ENCODE results near the gene SPPL3.

SPPL3 gene

DNA sequence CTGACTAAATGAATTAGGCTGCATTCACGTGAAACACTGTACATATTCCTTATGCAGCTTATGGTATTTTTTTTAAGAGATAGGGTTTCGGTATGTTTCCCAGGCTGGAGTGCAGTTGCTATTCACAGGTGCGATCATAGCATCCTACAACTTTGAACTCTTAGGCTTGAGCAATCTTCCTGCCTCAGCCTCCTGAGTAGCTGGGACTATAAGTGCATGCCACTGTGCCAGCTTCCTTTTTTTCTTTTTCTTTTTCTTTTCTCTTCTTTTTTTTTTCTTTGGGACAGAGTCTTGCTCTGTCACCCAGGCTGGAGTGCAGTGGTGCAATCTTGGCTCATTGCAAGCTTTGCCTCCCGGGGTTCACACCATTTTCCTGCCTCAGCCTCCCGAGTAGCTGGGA lies 35.8 kb upstream of the SPPL3 start:
- Histone ChIP-seq H3K4me1 (ENCODE audit: low read depth, poor library complexity, severe bottlenecking) (no peaks in the 10 kb centered on the region), H3K4me2 (no peak overlapping the region)

GRCh38 chr12:120939523-120939922 lies 35.4 kb upstream of the SPPL3 start:
- H3K9ac ChIP-seq = no peak overlapping the region
- no peaks in the 10 kb centered on the region for H3K4me1 ChIP-seq (ENCODE audit: low read depth, poor library complexity, severe bottlenecking)
- H3K27me3 ChIP-seq (ENCODE audit: insufficient read depth, low read depth) = no peaks in the 10 kb centered on the region
- no peak overlapping the region for H3K27ac ChIP-seq
- H2AFZ ChIP-seq (ENCODE audit: low read depth) = no peak overlapping the region
- H3K4me3 ChIP-seq (IDR thresholded peaks at IDR 0.05; ENCODE audit: insufficient read depth, low read depth, low read length) = no peak overlapping the region
- no peaks in the 10 kb centered on the region for H4K20me1 ChIP-seq (ENCODE audit: insufficient read depth)
- no peaks in the 10 kb centered on the region for H3K79me2 ChIP-seq (ENCODE audit: insufficient read depth, low read depth)
- H3K36me3 ChIP-seq (ENCODE audit: insufficient read depth) = no peaks in the 10 kb centered on the region
- TF ChIP-seq CTCF (conservative IDR thresholded peaks at IDR 0.05; ENCODE audit: low read depth, low read length) = no peak
- no peak overlapping the region for H3K4me2 ChIP-seq

More for the DNA sequence above, 35.8 kb upstream of the SPPL3 start:
- Histone ChIP-seq H3K36me3 (ENCODE audit: insufficient read depth) (no peaks in the 10 kb centered on the region), H3K9ac (no peak overlapping the region), H3K4me3 (IDR thresholded peaks at IDR 0.05; ENCODE audit: insufficient read depth, low read depth, low read length) (no peak overlapping the region), H3K27me3 (ENCODE audit: insufficient read depth, low read depth) (no peaks in the 10 kb centered on the region), H3K79me2 (ENCODE audit: insufficient read depth, low read depth) (no peaks in the 10 kb centered on the region), H2AFZ (ENCODE audit: low read depth) (no peak overlapping the region), H4K20me1 (ENCODE audit: insufficient read depth) (no peaks in the 10 kb centered on the region), H3K27ac (no peak overlapping the region)
- no peak for TF ChIP-seq CTCF (conservative IDR thresholded peaks at IDR 0.05; ENCODE audit: low read depth, low read length)

- Histone ChIP-seq H2AFZ (ENCODE audit: low read depth) (no peak overlapping the region), H3K4me1 (ENCODE audit: low read depth, poor library complexity, severe bottlenecking) (no peaks in the 10 kb centered on the region), H3K4me2 (no peak overlapping the region), H3K4me3 (IDR thresholded peaks at IDR 0.05; ENCODE audit: insufficient read depth, low read depth, low read length) (no peak overlapping the region), H3K36me3 (ENCODE audit: insufficient read depth) (no peaks in the 10 kb centered on the region), H3K79me2 (ENCODE audit: insufficient read depth, low read depth) (no peaks in the 10 kb centered on the region), H3K9ac (no peak overlapping the region), H3K27me3 (ENCODE audit: insufficient read depth, low read depth) (no peaks in the 10 kb centered on the region), H3K27ac (no peak overlapping the region), H4K20me1 (ENCODE audit: insufficient read depth) (no peaks in the 10 kb centered on the region)
- no peak for TF ChIP-seq CTCF (conservative IDR thresholded peaks at IDR 0.05; ENCODE audit: low read depth, low read length)
Observed at GRCh38 chr12:120938496-120938895, 34.3 kb upstream of the SPPL3 start.

- H2AFZ ChIP-seq (ENCODE audit: low read depth) = no peak overlapping the region
- no peaks in the 10 kb centered on the region for H3K4me1 ChIP-seq (ENCODE audit: low read depth, poor library complexity, severe bottlenecking)
- H3K27ac ChIP-seq = no peak overlapping the region
- no peak overlapping the region for H3K4me2 ChIP-seq
- no peaks in the 10 kb centered on the region for H3K36me3 ChIP-seq (ENCODE audit: insufficient read depth)
- no peaks in the 10 kb centered on the region for H3K79me2 ChIP-seq (ENCODE audit: insufficient read depth, low read depth)
- no peaks in the 10 kb centered on the region for H4K20me1 ChIP-seq (ENCODE audit: insufficient read depth)
- no peaks in the 10 kb centered on the region for H3K27me3 ChIP-seq (ENCODE audit: insufficient read depth, low read depth)
- no peak for TF ChIP-seq CTCF (conservative IDR thresholded peaks at IDR 0.05; ENCODE audit: low read depth, low read length)
- no peak overlapping the region for H3K4me3 ChIP-seq (IDR thresholded peaks at IDR 0.05; ENCODE audit: insufficient read depth, low read depth, low read length)
- H3K9ac ChIP-seq = no peak overlapping the region
Observed at GRCh38 chr12:120936197-120936596, 32.0 kb upstream of the SPPL3 start.
